Posterior cingulate gyrus (tissue), 11 donors: Measurements from ENCODE around the gene GRB7.
"Not testable (repeated sequence)": the region's sequence is repeated elsewhere in the genome, so short reads cannot be mapped to it uniquely, and the experiment has no call there.

ENCODE experiments used
- DNase-seq, 10 donors: peaks; one replicate each; pipeline versions ENCODE4 v3.0.0 to v3.0.0-alpha.2; 2020 to 2021; ENCODE audit warnings: mixed read lengths in 3 of 10
- intact Hi-C: fragments of 100-400 bp; cut with DNase I; formaldehyde crosslinking; loops from one replicate; pipeline ENCODE4 v1.15.1; 2023

The GRB7 gene

GRCh38 chr17:39706921-39707337 lies 30.8 kb upstream of the GRB7 start:
- DNase-seq, result peak in 1 of 10 donors; percentile 55
- intact Hi-C loops, result no loop called here

GRCh38 chr17:39709319-39709997 lies 28.3 kb upstream of the GRB7 start:
- intact Hi-C loops, result no loop called here
- peak in 1 of 10 donors; percentile 19 for DNase-seq

DNA sequence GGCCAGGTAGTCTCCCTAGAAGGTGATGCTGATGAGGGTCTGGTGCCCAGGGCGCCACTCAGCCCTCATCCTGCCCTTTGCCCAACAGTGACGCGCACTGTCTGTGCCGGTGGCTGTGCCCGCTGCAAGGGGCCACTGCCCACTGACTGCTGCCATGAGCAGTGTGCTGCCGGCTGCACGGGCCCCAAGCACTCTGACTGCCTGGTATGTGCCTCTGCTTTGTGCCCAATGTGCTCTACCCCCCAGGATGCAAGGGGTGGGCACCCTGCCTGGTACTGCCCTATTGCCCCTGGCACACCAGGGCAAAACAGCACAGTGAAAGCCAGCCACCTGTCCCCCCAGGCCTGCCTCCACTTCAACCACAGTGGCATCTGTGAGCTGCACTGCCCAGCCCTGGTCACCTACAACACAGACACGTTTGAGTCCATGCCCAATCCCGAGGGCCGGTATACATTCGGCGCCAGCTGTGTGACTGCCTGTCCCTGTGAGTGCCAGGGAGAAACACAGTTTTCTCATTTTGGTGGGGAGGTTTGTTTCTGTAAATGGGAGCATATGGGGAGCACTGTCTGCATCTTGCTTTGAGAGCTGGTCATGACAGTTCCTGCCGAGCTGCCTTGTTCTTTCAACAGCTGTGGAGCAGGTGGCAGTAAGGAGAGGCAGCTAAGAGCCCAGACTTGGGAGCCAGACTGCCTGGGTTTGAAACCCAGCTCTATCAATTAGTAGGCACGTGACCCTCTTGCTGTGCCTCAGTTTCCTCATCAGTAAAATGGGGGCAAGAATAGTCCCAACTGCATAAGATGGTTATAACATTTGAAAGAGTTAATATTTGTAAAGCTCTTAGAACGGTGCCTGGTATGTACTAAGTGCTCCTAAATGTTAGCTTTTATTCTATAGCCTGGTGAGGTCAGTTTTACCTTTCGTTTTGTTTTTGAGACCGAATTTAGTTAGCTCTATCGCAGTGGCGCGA lies 27.5 kb upstream of the GRB7 start:
- intact Hi-C loops, result no loop called here
- DNase-seq, result peak in 2 of 10 donors; percentile 47 to 52

DNA sequence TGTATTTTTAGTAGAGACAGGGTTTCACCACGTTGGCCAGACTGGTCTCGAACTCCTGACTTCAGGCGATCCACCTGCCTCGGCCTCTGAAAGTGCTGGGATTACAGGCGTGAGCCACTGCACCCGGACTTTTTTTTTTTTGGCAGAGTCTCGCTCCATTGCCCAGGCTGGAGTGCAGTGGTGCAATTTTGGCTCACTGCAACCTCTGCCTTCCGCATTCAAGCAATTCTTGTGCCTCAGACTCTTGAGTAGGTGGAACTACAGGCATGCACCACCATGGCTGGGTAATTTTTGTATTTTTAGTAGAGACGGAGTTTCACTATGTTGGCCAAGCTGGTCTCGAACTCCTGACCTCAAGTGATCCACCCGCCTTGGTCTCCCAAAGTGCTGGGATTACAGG lies 26.7 kb upstream of the GRB7 start:
- DNase-seq, result peak in 1 of 10 donors; percentile 26
- intact Hi-C loops, result not testable (repeated sequence)

DNA sequence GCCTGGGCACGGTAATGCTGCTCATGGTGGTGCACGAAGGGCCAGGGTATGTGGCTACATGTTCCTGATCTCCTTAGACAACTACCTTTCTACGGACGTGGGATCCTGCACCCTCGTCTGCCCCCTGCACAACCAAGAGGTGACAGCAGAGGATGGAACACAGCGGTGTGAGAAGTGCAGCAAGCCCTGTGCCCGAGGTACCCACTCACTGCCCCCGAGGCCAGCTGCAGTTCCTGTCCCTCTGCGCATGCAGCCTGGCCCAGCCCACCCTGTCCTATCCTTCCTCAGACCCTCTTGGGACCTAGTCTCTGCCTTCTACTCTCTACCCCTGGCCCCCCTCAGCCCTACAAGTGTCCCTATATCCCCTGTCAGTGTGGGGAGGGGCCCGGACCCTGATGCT lies 25.9 kb upstream of the GRB7 start:
- peak in 1 of 10 donors; percentile 43 for DNase-seq
- intact Hi-C loops, result no loop called here

- DNase-seq, result peak in 1 of 10 donors; percentile 6
- intact Hi-C loops, result no loop called here
Observed at GRCh38 chr17:39714234-39714633, 23.5 kb upstream of the GRB7 start.

- intact Hi-C loops, result no loop called here
- peak in 1 of 10 donors; percentile 64 for DNase-seq
Observed at GRCh38 chr17:39715375-39716072, 22.2 kb upstream of the GRB7 start.

DNA sequence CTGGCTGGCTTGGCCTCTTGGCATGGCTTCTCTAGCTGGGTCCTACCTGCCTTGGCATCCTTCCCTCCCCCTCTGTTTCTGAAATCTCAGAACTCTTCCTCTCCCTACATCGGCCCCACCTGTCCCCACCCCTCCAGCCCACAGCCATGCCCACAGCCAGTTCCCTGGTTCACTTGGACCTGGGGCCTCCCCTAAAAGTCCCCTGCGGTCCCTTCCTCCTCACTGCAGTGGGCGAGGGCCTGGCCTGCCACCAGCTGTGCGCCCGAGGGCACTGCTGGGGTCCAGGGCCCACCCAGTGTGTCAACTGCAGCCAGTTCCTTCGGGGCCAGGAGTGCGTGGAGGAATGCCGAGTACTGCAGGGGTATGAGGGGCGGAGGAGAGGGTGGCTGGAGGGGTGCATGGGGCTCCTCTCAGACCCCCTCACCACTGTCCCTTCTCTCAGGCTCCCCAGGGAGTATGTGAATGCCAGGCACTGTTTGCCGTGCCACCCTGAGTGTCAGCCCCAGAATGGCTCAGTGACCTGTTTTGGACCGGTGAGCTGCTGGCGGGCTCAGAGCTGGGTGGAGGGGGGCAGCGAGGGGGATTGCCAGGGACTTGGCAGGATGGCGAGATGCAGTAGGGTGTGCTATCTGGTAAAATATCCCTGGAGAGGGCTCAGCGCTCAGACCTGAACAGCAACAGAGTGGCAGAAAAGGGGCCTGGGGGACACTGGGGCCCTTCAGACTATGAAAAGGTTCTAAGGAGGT lies 21.5 kb upstream of the GRB7 start:
- intact Hi-C loops, result no loop called here
- DNase-seq, result peak in 1 of 10 donors; percentile 55

- peak in 1 of 10 donors; percentile 18 for DNase-seq
- intact Hi-C loops, result no loop called here
Observed at GRCh38 chr17:39716879-39717536, 20.7 kb upstream of the GRB7 start.

- intact Hi-C loops, result no loop called here
- DNase-seq, result no peak
Observed at GRCh38 chr17:39717660-39718059, 20.1 kb upstream of the GRB7 start.

DNA sequence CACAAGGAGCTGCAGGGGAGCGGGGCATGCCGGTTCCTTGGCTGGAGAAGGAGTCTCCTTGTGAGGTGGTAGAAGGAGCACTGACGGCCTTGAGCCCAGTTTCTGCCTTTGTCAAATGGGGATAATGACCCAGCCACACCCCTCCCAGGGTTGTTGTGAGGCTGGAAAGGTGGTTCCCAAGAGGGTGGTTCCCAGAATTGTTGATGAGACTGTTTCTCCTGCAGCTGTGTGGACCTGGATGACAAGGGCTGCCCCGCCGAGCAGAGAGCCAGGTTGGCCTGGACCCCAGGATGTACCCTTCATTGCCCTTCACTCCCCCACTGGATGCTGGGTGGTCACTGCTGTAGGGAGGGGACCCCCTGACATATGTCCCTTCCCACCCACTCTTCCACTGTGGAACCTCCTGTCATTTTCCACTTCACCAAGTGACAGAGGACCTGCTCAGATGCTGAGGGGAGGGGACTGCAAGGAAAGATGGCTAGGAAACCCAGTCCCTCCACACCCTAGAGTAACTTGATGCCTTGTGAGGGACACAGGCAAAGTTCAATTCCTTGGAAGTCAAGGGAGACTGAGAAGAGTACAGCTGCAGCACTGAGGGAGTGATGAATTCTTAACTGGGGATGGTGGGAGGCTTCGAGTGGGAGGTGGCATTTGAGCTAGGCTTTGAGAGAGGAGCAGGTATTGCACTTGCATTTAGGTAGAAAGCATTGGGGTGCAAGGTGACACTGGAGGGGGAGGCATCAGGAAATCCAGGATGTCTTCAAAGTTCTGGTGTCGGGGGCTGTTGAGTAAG lies 18.0 kb upstream of the GRB7 start:
- no peak for DNase-seq

DNA sequence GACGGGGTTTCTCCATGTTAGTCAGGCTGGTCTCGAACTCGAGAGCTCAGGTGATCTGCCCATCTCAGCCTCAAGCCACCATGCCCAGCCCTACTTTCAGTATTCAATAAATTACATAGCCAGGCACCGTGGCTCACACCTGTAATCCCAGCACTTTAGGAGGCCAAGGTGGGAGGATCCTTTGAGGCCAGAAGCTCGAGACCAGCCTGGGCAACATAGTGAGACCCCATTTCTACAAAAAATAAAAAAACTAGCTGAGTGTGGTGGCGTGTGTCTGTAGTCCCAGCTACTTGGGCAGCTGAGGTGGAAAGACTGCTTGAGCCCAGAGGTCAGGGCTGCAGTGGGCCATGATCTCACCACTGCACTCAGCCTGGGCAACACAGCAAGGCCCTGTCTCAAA lies 15.6 kb upstream of the GRB7 start:
- intact Hi-C loops, result no loop called here
- no peak for DNase-seq

More for the DNA sequence above, 18.0 kb upstream of the GRB7 start:
- intact Hi-C loops, result no loop called here

GRCh38 chr17:39722965-39723848 lies 14.5 kb upstream of the GRB7 start:
- no peak for DNase-seq
- intact Hi-C loops, result no loop called here

DNA sequence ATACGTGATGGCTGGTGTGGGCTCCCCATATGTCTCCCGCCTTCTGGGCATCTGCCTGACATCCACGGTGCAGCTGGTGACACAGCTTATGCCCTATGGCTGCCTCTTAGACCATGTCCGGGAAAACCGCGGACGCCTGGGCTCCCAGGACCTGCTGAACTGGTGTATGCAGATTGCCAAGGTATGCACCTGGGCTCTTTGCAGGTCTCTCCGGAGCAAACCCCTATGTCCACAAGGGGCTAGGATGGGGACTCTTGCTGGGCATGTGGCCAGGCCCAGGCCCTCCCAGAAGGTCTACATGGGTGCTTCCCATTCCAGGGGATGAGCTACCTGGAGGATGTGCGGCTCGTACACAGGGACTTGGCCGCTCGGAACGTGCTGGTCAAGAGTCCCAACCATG lies 13.0 kb upstream of the GRB7 start:
- intact Hi-C loops, result no loop called here
- DNase-seq, result no peak

GRCh38 chr17:39725923-39726322 lies 11.8 kb upstream of the GRB7 start:
- DNase-seq, intact Hi-C loops: not testable (repeated sequence)

DNA sequence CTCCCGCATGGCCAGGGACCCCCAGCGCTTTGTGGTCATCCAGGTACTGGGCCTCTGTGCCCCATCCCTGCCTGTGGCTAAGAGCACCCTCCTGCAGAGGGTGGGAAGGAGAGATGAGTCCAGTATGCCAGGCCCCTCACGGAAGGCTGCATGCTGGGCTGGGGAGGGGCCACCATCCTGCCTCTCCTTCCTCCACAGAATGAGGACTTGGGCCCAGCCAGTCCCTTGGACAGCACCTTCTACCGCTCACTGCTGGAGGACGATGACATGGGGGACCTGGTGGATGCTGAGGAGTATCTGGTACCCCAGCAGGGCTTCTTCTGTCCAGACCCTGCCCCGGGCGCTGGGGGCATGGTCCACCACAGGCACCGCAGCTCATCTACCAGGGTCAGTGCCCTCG lies 11.1 kb upstream of the GRB7 start:
- no peak for DNase-seq
- intact Hi-C loops, result no loop called here

DNA sequence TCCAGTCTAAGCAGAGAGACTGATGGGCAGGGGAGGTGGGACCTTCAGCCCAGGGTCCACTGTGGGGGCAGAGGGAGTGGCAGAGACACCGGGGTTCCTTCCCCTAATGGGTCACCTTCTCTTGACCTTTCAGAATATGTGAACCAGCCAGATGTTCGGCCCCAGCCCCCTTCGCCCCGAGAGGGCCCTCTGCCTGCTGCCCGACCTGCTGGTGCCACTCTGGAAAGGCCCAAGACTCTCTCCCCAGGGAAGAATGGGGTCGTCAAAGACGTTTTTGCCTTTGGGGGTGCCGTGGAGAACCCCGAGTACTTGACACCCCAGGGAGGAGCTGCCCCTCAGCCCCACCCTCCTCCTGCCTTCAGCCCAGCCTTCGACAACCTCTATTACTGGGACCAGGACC lies 10.2 kb upstream of the GRB7 start:
- intact Hi-C loops, result no loop called here
- peak in 1 of 10 donors; percentile 83 for DNase-seq

- intact Hi-C loops, result no loop called here
- DNase-seq, result no peak
Observed at GRCh38 chr17:39729280-39729851, 8.4 kb upstream of the GRB7 start.
